Naive thymus-derived CD4-positive, alpha-beta T cell (primary cell): ENCODE measurements around the gene FOXJ3. TPM values are rescaled to one million over a fixed set of nuclear protein-coding genes. Genes with fewer than 3 reads are reported as not detected.
"Not testable (repeated sequence)": the region's sequence is repeated elsewhere in the genome, so short reads cannot be mapped to it uniquely, and the experiment has no call there.

ENCODE experiments used
- ATAC-seq: fragments of 150-1000 bp; cut with Tn5 transposase; 2 replicates; pipeline ENCODE4 v1.10.0; 2021; ENCODE audit warnings: mild to moderate bottlenecking, moderate library complexity
- CTCF ChIA-PET: fragments of 350-600 bp; sonication (Branson Sonifier 250); formaldehyde crosslinking; loops from one replicate; lab custom pipeline; 2021; ENCODE audit warnings: antibody characterized with exemption; lab: Charles Lee
- POLR2A ChIA-PET: fragments of 350-600 bp; sonication (Branson Sonifier 250); formaldehyde crosslinking; loops from one replicate; lab custom pipeline; 2021; ENCODE audit warnings: antibody characterized with exemption, inconsistent platforms; lab: Charles Lee
- DNase-seq, 9 donors: peaks; one replicate each; pipeline versions ENCODE4 v3.0.0 to v3.0.0-alpha.2; 2020 to 2022; ENCODE audit warnings: mixed read lengths in 1 of 9
- H3K27ac ChIP-seq: one replicate; pipeline ENCODE4 v1.7.0; 2013; ENCODE audit warnings: mild to moderate bottlenecking, low read depth, low read length, moderate library complexity
- H3K27me3 ChIP-seq, 2 donors: one replicate each; pipeline ENCODE4 v1.7.0; 2013; ENCODE audit warnings: low read length in 2 of 2, mild to moderate bottlenecking in 2 of 2, moderate library complexity in 2 of 2; ENCODE audit not compliant: control insufficient read depth in 2 of 2, insufficient read depth in 2 of 2
- H3K36me3 ChIP-seq, 3 experiments: 1 replicate in 2 of 3; 2 replicates in 1 of 3; pipeline ENCODE4 v1.7.0; 2013; ENCODE audit warnings: low read length in 3 of 3, mild to moderate bottlenecking in 3 of 3, moderate library complexity in 1 of 3; ENCODE audit not compliant: insufficient read depth in 3 of 3, control insufficient read depth in 2 of 3
- H3K4me1 ChIP-seq, 2 donors: one replicate each; pipeline ENCODE4 v1.7.0; 2013; ENCODE audit warnings: low read length in 2 of 2, mild to moderate bottlenecking in 2 of 2, moderate library complexity in 1 of 2; ENCODE audit not compliant: control insufficient read depth in 2 of 2, insufficient read depth in 2 of 2
- H3K4me3 ChIP-seq: 2 replicates; pipeline ENCODE4 v1.7.0; 2013; ENCODE audit warnings: mild to moderate bottlenecking, low read length
- H3K9me3 ChIP-seq, 3 experiments: 1 replicate in 2 of 3; 2 replicates in 1 of 3; pipeline ENCODE4 v1.7.0; 2013; ENCODE audit warnings: low read length in 3 of 3; ENCODE audit not compliant: control insufficient read depth in 2 of 3
- H3K27ac Mint-ChIP-seq, 9 donors: one replicate each; pipeline ENCODE4 v1.8.0; 2020 to 2022; ENCODE audit warnings: mixed read lengths in 9 of 9, mild to moderate bottlenecking in 8 of 9, moderate library complexity in 5 of 9, inconsistent platforms in 2 of 9
- H3K27me3 Mint-ChIP-seq, 5 donors: one replicate each; pipeline ENCODE4 v1.8.0; 2021 to 2022; ENCODE audit warnings: mixed read lengths in 5 of 5, mild to moderate bottlenecking in 1 of 5
- H3K36me3 Mint-ChIP-seq, 5 donors: one replicate each; pipeline ENCODE4 v1.8.0; 2020 to 2022; ENCODE audit warnings: mixed read lengths in 5 of 5, mild to moderate bottlenecking in 3 of 5, inconsistent platforms in 1 of 5
- H3K4me1 Mint-ChIP-seq, 7 donors: one replicate each; pipeline ENCODE4 v1.8.0; 2020 to 2022; ENCODE audit warnings: mixed read lengths in 7 of 7, mild to moderate bottlenecking in 3 of 7, inconsistent platforms in 1 of 7
- H3K4me3 Mint-ChIP-seq, 10 donors: one replicate each; pipeline ENCODE4 v1.8.0; 2020 to 2022; ENCODE audit warnings: mild to moderate bottlenecking in 10 of 10, mixed read lengths in 10 of 10, moderate library complexity in 6 of 10, inconsistent platforms in 2 of 10
- H3K9me3 Mint-ChIP-seq, 11 donors: one replicate each; pipeline ENCODE4 v1.8.0; 2020 to 2022; ENCODE audit warnings: mixed read lengths in 11 of 11, mild to moderate bottlenecking in 4 of 11, inconsistent platforms in 1 of 11, moderate library complexity in 1 of 11
- intact Hi-C, 2 donors: fragments of 100-400 bp; cut with micrococcal nuclease; formaldehyde crosslinking; loops; one replicate each; pipeline ENCODE4 v1.15.1; 2023
- polyA plus RNA-seq, 2 donors: library from polyadenylated mRNA; unstranded; fragments of 300-500 nt; fragmentation: Illumina TruSeq; gene quantifications; one replicate each; pipeline ENCODE4 v1.2.3, GENCODE V29; 2021
- total RNA-seq, 6 experiments: library from RNA in 5 of 6; stranded (reverse) in 5 of 6; gene quantifications; 1 replicate in 5 of 6; 2 replicates in 1 of 6; pipeline ENCODE4 v1.2.3 and lab custom pipeline; 2021 to 2026

The FOXJ3 gene
- total and polyA plus RNA-seq, 7 experiments from 2014 or later, result 38.9 to 93.3 (median 70.0) TPM

- H3K27ac ChIP-seq, result no peak overlapping the region
- Mint-ChIP-seq H3K4me1 (peaks cover 11 to 53% (median 36%) of the 10 kb centered on the region in 7 donors), H3K36me3 (peaks cover 21 to 65% (median 64%) of the 10 kb centered on the region in 5 donors), H3K27me3 (no peaks in the 10 kb centered on the region), H3K27ac (no peak overlapping the region), H3K9me3 (peaks cover 0 to 39% (median 13%) of the 10 kb centered on the region in 11 donors), H3K4me3 (no peak overlapping the region)
- H3K27me3 ChIP-seq, result no peaks in the 10 kb centered on the region
- H3K36me3 ChIP-seq, result peaks cover 0 to 26% (median 0%) of the 10 kb centered on the region in 3 experiments
- peaks cover 0 to 6% (median 5%) of the 10 kb centered on the region in 3 experiments for H3K9me3 ChIP-seq
- CTCF ChIA-PET, result interaction anchor here (0.6 kb wide), 1 partner anchor 38 kb away, joined by 3 read pairs; no protein-coding TSS in a partner anchor
- POLR2A ChIA-PET, result no interaction called here
- no peak overlapping the region for H3K4me3 ChIP-seq
- no peaks in the 10 kb centered on the region for H3K4me1 ChIP-seq
- ATAC-seq (no peak), DNase-seq (no peak)
- intact Hi-C loops, result no loop called here
These were observed 124.5 kb downstream of the FOXJ3 start for GRCh38 chr1:42210421-42211133.

DNA sequence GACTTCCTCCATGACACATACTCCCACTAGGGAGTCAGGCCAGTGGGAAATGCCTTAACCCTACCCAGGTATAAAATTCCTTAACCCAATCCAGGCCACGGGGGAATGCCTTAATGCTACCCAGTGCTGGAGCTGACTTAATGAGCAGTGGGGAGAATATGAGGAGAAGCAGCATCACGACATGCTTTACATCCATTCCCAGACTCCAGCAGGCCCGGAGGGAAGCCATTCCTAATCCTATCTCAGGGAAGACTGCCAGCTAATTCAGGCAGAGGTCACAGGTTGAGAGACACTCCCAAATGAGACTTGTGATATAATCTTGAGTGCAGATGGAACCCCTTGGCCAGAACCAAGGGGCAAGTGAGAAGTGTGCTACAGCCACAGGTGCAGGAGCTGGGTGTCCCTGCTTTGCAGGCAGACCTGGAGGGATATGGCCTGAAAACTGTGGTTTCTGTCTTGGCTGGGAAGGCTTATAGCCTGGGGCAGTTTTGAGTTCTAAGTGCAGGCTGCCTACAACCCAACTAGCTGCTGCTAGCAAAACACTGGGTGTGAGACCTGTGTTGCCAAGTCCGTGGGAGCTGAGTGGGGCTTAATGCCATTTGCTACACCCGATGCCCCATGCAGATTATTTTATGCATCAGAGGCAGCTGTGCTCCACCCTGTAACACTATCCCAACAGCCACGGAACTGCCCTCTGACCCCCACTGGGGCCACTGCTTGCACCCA, 125.3 kb downstream of the FOXJ3 start:
- H3K27me3 Mint-ChIP-seq, result no peaks in the 10 kb centered on the region
- H3K4me1 ChIP-seq, result no peaks in the 10 kb centered on the region
- H3K27me3 ChIP-seq, result no peaks in the 10 kb centered on the region
- peak overlapping the region in 1 of 9 donors; percentile 56 for H3K27ac Mint-ChIP-seq
- no peak overlapping the region for H3K4me3 ChIP-seq
- DNase-seq, result no peak
- peaks cover 0 to 30% (median 0%) of the 10 kb centered on the region in 3 experiments for H3K36me3 ChIP-seq
- ChIA-PET POLR2A (no interaction called here), CTCF (no interaction called here)
- no peak overlapping the region for H3K27ac ChIP-seq
- intact Hi-C loops, result no loop called here
- no peak overlapping the region for H3K4me3 Mint-ChIP-seq
- peaks cover 23 to 68% (median 62%) of the 10 kb centered on the region in 5 donors for H3K36me3 Mint-ChIP-seq
- ATAC-seq, result no peak
- H3K9me3 ChIP-seq, result peaks cover 0 to 6% (median 5%) of the 10 kb centered on the region in 3 experiments
- peaks cover 13 to 52% (median 36%) of the 10 kb centered on the region in 7 donors for H3K4me1 Mint-ChIP-seq
- peaks cover 0 to 31% (median 11%) of the 10 kb centered on the region in 11 donors for H3K9me3 Mint-ChIP-seq

- DNase-seq, H3K4me1 ChIP-seq, H3K27me3 Mint-ChIP-seq, H3K27me3 ChIP-seq, POLR2A ChIA-PET, H3K9me3 ChIP-seq, H3K4me3 Mint-ChIP-seq, intact Hi-C loops, ATAC-seq, H3K4me3 ChIP-seq, H3K27ac ChIP-seq: not testable (repeated sequence)
- peak overlapping the region in 2 of 9 donors; percentile 4 to 16 for H3K27ac Mint-ChIP-seq
- H3K4me1 Mint-ChIP-seq, result peaks cover 7 to 46% (median 33%) of the 10 kb centered on the region in 7 donors
- H3K9me3 Mint-ChIP-seq, result peaks cover 0 to 34% (median 11%) of the 10 kb centered on the region in 11 donors
- peaks cover 0 to 41% (median 0%) of the 10 kb centered on the region in 3 experiments for H3K36me3 ChIP-seq
- H3K36me3 Mint-ChIP-seq, result peaks cover 20 to 70% (median 66%) of the 10 kb centered on the region in 5 donors
- CTCF ChIA-PET, result interaction anchor here (0.7 kb wide), 1 partner anchor 67 kb away, joined by 3 read pairs; no protein-coding TSS in a partner anchor
These were observed 128.1 kb downstream of the FOXJ3 start for GRCh38 chr1:42206930-42207329.

GRCh38 chr1:42206164-42206563, 128.9 kb downstream of the FOXJ3 start:
- no peak for ATAC-seq
- POLR2A ChIA-PET, result no interaction called here
- Mint-ChIP-seq H3K27me3 (no peaks in the 10 kb centered on the region), H3K9me3 (peaks cover 0 to 29% (median 13%) of the 10 kb centered on the region in 11 donors), H3K36me3 (peaks cover 20 to 71% (median 66%) of the 10 kb centered on the region in 5 donors), H3K4me3 (no peak overlapping the region), H3K27ac (peak overlapping the region in 2 of 9 donors; percentile 32 to 72), H3K4me1 (peaks cover 7 to 41% (median 29%) of the 10 kb centered on the region in 7 donors)
- peaks cover 0 to 39% (median 0%) of the 10 kb centered on the region in 3 experiments for H3K36me3 ChIP-seq
- DNase-seq, result no peak
- H3K27me3 ChIP-seq, result no peaks in the 10 kb centered on the region
- peaks cover 0 to 9% (median 4%) of the 10 kb centered on the region in 3 experiments for H3K9me3 ChIP-seq
- intact Hi-C loops, result no loop called here
- CTCF ChIA-PET, result interaction anchor here (0.7 kb wide), 1 partner anchor 66 kb away, joined by 3 read pairs; no protein-coding TSS in a partner anchor
- H3K27ac ChIP-seq, result no peak overlapping the region
- H3K4me1 ChIP-seq, result no peaks in the 10 kb centered on the region
- H3K4me3 ChIP-seq, result no peak overlapping the region

DNA sequence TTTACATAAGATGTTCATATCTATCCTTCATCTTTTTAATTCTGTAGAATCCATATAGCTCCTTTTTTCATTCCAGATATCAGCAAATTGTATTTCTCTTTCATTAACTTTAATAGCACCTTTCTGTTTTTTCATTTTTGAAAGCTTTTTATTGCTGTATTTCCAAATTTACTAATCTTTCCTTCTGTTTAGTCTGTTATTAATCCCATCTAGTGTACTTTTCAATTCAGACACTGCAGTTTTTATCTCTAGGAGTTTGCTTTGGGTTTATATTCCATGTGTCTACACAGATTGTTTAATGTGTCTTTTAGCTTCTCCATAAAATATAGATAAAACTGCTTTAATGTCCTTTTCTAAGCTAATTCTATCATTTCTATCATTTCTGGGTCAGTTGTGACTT, 133.0 kb downstream of the FOXJ3 start:
- H3K4me3 Mint-ChIP-seq, result no peak overlapping the region
- Histone ChIP-seq H3K4me1 (no peaks in the 10 kb centered on the region), H3K4me3 (no peak overlapping the region), H3K9me3 (peaks cover 0 to 9% (median 4%) of the 10 kb centered on the region in 3 experiments), H3K36me3 (peaks cover 0 to 45% (median 0%) of the 10 kb centered on the region in 3 experiments), H3K27me3 (no peaks in the 10 kb centered on the region), H3K27ac (no peak overlapping the region)
- H3K27ac Mint-ChIP-seq, result no peak overlapping the region
- intact Hi-C loops, result no loop called here
- H3K9me3 Mint-ChIP-seq, result peaks cover 0 to 29% (median 13%) of the 10 kb centered on the region in 11 donors
- ATAC-seq (no peak), DNase-seq (no peak)
- peaks cover 0 to 7% (median 4%) of the 10 kb centered on the region in 7 donors for H3K4me1 Mint-ChIP-seq
- H3K27me3 Mint-ChIP-seq, result no peaks in the 10 kb centered on the region
- CTCF ChIA-PET, result interaction anchor here (0.7 kb wide), 1 partner anchor 329 kb away, joined by 3 read pairs; no protein-coding TSS in a partner anchor
- peaks cover 17 to 72% (median 67%) of the 10 kb centered on the region in 5 donors for H3K36me3 Mint-ChIP-seq
- POLR2A ChIA-PET, result interaction anchor here (0.7 kb wide), 1 partner anchor 224 kb away, joined by 3 read pairs; no protein-coding TSS in a partner anchor

DNA sequence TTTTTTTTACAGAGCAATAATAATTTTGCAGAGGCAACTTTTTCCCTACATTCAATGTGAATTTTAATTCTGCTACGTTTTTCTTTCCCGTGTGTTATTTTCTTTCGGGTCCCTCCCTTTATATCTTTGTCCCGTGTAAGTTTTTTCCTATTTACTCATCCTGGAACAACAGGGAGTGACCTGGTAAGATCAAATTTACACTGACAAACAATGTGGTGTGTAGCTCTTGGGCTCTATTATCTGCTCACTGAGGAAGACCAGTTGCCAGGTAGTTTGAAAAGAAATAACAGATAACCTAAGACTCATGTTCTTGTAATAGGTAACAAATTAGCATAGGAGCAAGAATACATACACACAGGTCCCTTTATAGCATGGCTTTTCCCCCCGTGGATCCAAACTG, 136.8 kb downstream of the FOXJ3 start:
- peaks cover 0 to 57% (median 3%) of the 10 kb centered on the region in 3 experiments for H3K36me3 ChIP-seq
- H3K4me1 Mint-ChIP-seq, result peaks cover 0 to 4% (median 0%) of the 10 kb centered on the region in 7 donors
- CTCF ChIA-PET, result no interaction called here
- no peak for DNase-seq
- POLR2A ChIA-PET, result no interaction called here
- no peak for ATAC-seq
- H3K4me1 ChIP-seq, result no peaks in the 10 kb centered on the region
- no peaks in the 10 kb centered on the region for H3K27me3 ChIP-seq
- no peak overlapping the region for H3K27ac ChIP-seq
- no peak overlapping the region for H3K4me3 ChIP-seq
- peaks cover 8 to 58% (median 42%) of the 10 kb centered on the region in 5 donors for H3K36me3 Mint-ChIP-seq
- intact Hi-C loops, result no loop called here
- H3K27me3 Mint-ChIP-seq, result no peaks in the 10 kb centered on the region
- H3K9me3 Mint-ChIP-seq, result peaks cover 0 to 14% (median 11%) of the 10 kb centered on the region in 11 donors
- no peak overlapping the region for H3K4me3 Mint-ChIP-seq
- peaks cover 0 to 9% (median 4%) of the 10 kb centered on the region in 3 experiments for H3K9me3 ChIP-seq
- H3K27ac Mint-ChIP-seq, result no peak overlapping the region
